ENCODE measurements around the gene LENG1. TPM values are rescaled to one million over a fixed set of nuclear protein-coding genes. Genes with fewer than 3 reads are reported as not detected.
A peak's percentile ranks its signal among the peaks of the same experiment; 100 is the strongest.

The LENG1 gene
- total and polyA plus RNA-seq, 9 of the 15 experiments (the other 6 are each of a cell fraction or from before 2014, with no cell fraction given) = 0.30 to 10.5 (median 4.7) TPM

DNA sequence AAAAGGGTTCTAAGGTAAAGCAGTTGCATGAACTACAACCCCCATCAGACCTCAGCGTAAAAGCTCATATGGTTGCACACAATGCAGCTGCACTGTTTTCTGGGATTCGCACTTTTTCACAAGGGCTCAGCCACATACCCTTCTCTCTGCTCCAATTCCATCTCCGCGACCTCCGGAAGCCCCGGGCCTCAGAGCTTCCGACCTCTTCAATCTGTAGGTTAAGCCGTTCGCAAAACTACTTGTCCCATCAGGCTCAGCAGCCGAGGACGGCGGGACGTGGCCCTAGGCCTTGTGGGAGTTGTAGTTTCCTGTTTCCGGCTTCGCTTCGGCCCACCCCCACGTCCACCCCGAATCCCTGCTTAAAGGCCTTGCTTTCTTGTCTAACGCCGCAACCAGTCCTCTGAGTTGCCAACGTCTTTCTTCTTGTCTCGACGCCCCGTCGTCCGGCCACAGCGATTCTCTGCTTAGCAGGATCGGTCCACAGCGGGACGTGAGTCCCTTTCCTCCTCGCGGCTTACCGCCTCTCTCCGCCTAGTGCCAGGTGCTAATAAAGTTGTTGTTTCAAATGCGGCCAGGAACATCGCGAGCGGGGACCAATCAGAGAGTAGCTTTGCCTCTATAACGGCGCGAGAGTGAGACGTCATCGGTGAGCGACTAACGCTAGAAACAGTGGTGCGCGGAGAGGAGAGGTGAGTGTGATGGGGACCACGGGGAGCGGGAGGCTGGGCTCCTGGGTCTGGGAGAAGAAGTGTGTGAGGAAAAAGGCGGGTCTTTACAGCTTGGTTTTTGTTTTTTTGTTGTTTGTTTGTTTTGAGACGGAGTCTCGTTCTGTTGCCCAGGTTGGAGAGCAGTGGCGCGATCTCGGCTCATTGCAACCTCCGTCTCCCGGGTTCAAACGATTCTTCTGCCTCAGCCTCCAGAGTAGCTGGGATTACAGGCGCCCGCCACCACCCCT, 44.1 kb downstream of the LENG1 start, which contains the start of the genes PRPF31 and TFPT (continued):
- TF ChIP-seq ZNF584 (CRISPR knock-in tag; IDR thresholded peaks at IDR 0.05; ENCODE audit: low read depth) (peak; percentile 72; the same call in 1 of the 2 replicates), RNF2 (IDR thresholded peaks at IDR 0.05) (peak; percentile 83), RFX7 (CRISPR knock-in tag; IDR thresholded peaks at IDR 0.05) (no peak), ZEB2 (IDR thresholded peaks at IDR 0.05) (no peak), ZZZ3 (IDR thresholded peaks at IDR 0.05) (peak; percentile 92), HMGN3 (IDR thresholded peaks at IDR 0.05; ENCODE audit: borderline replicate concordance, extremely low read depth, insufficient read length, low read depth, low read length) (no peak), MTA2 (IDR thresholded peaks at IDR 0.05; ENCODE audit: low read depth) (no peak), THRAP3 (IDR thresholded peaks at IDR 0.05; ENCODE audit: borderline replicate concordance) (no peak), NFIC (IDR thresholded peaks at IDR 0.05) (peak; percentile 64), PML (IDR thresholded peaks at IDR 0.05; ENCODE audit: low read length) (no peak; the same call in none of the 2 replicates), ZSCAN29 (IDR thresholded peaks at IDR 0.05) (no peak), ZNF436 (CRISPR knock-in tag; IDR thresholded peaks at IDR 0.05) (no peak), ZNF24 (IDR thresholded peaks at IDR 0.05) (no peak), POLR2B (IDR thresholded peaks at IDR 0.05; ENCODE audit: low read depth, partially characterized antibody) (peak; percentile 92), ZNF23 (CRISPR knock-in tag; IDR thresholded peaks at IDR 0.05) (no peak), ZNF766 (CRISPR knock-in tag; conservative IDR thresholded peaks at IDR 0.05) (peak; percentile 96), ZNF583 (CRISPR knock-in tag; IDR thresholded peaks at IDR 0.05) (0 out of 2 replicates have a peak, but pooled peaks have one; percentile 38), MCM7 (IDR thresholded peaks at IDR 0.05) (no peak)
- TF ChIP-seq, protein P1, sequence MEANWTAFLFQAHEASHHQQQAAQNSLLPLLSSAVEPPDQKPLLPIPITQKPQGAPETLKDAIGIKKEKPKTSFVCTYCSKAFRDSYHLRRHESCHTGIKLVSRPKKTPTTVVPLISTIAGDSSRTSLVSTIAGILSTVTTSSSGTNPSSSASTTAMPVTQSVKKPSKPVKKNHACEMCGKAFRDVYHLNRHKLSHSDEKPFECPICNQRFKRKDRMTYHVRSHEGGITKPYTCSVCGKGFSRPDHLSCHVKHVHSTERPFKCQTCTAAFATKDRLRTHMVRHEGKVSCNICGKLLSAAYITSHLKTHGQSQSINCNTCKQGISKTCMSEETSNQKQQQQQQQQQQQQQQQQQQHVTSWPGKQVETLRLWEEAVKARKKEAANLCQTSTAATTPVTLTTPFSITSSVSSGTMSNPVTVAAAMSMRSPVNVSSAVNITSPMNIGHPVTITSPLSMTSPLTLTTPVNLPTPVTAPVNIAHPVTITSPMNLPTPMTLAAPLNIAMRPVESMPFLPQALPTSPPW (CRISPR knock-in tag; IDR thresholded peaks at IDR 0.05) = peak; percentile 63
- TF ChIP-seq, protein P2, sequence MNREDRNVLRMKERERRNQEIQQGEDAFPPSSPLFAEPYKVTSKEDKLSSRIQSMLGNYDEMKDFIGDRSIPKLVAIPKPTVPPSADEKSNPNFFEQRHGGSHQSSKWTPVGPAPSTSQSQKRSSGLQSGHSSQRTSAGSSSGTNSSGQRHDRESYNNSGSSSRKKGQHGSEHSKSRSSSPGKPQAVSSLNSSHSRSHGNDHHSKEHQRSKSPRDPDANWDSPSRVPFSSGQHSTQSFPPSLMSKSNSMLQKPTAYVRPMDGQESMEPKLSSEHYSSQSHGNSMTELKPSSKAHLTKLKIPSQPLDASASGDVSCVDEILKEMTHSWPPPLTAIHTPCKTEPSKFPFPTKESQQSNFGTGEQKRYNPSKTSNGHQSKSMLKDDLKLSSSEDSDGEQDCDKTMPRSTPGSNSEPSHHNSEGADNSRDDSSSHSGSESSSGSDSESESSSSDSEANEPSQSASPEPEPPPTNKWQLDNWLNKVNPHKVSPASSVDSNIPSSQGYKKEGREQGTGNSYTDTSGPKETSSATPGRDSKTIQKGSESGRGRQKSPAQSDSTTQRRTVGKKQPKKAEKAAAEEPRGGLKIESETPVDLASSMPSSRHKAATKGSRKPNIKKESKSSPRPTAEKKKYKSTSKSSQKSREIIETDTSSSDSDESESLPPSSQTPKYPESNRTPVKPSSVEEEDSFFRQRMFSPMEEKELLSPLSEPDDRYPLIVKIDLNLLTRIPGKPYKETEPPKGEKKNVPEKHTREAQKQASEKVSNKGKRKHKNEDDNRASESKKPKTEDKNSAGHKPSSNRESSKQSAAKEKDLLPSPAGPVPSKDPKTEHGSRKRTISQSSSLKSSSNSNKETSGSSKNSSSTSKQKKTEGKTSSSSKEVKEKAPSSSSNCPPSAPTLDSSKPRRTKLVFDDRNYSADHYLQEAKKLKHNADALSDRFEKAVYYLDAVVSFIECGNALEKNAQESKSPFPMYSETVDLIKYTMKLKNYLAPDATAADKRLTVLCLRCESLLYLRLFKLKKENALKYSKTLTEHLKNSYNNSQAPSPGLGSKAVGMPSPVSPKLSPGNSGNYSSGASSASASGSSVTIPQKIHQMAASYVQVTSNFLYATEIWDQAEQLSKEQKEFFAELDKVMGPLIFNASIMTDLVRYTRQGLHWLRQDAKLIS (CRISPR knock-in tag; IDR thresholded peaks at IDR 0.05) = peak; percentile 92; the same call in 1 of the 2 replicates
- TF ChIP-seq, protein P3, sequence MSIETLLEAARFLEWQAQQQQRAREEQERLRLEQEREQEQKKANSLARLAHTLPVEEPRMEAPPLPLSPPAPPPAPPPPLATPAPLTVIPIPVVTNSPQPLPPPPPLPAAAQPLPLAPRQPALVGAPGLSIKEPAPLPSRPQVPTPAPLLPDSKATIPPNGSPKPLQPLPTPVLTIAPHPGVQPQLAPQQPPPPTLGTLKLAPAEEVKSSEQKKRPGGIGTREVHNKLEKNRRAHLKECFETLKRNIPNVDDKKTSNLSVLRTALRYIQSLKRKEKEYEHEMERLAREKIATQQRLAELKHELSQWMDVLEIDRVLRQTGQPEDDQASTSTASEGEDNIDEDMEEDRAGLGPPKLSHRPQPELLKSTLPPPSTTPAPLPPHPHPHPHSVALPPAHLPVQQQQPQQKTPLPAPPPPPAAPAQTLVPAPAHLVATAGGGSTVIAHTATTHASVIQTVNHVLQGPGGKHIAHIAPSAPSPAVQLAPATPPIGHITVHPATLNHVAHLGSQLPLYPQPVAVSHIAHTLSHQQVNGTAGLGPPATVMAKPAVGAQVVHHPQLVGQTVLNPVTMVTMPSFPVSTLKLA (conservative IDR thresholded peaks at IDR 0.05) = peak; percentile 94 to 98
- TF ChIP-seq, protein P4, sequence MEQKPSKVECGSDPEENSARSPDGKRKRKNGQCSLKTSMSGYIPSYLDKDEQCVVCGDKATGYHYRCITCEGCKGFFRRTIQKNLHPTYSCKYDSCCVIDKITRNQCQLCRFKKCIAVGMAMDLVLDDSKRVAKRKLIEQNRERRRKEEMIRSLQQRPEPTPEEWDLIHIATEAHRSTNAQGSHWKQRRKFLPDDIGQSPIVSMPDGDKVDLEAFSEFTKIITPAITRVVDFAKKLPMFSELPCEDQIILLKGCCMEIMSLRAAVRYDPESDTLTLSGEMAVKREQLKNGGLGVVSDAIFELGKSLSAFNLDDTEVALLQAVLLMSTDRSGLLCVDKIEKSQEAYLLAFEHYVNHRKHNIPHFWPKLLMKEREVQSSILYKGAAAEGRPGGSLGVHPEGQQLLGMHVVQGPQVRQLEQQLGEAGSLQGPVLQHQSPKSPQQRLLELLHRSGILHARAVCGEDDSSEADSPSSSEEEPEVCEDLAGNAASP (IDR thresholded peaks at IDR 0.05) = no peak

Measured in K562 (cell line).